ENCODE data around the gene E2F3. TPM values are rescaled to one million over a fixed set of nuclear protein-coding genes. Genes with fewer than 3 reads are reported as not detected.
A peak's percentile ranks its signal among the peaks of the same experiment; 100 is the strongest.

The E2F3 gene
- total RNA-seq, 1 experiment from 2014 or later, result 35.7 TPM

DNA sequence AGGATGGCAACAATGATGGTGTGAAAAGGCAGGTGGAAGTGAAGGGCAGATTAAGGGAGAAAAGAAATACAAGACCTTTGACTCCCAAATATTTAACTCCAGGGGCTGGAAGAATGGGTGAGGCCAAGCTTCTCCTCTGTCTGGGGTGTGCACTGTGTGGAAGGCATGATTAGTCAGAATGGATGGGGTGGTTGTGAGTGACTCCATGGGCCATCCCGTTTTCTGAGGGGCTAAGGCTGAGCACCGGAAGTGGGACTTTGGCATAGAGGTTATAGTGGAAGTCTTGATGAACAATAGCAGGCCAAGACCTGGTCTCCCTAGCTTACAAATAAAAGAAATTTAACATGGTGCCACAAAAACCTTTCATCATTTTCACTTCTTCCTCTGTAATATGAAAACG, 12.1 kb downstream of the E2F3 start:
- H3K79me2 ChIP-seq (ENCODE audit: insufficient read depth, low read length), result peaks cover 82% of the 10 kb centered on the region
- Mint-ChIP-seq H3K4me1 (peaks cover 51 to 67% of the 10 kb centered on the region in 2 experiments), H3K4me3 (no peak overlapping the region), H3K9me3 (no peaks in the 10 kb centered on the region), H3K36me3 (ENCODE audit: insufficient read depth in 1 of 3, low read depth in 3 of 3) (peaks cover 8 to 16% (median 9%) of the 10 kb centered on the region in 3 experiments; a peak in 5 of 7 replicates), H3K27me3 (ENCODE audit: low read depth) (no peaks in the 10 kb centered on the region; the same call in 1 of the 2 replicates), H3K27ac (peak overlapping the region in 2 of 3 experiments; percentile 25 to 86; a peak in 2 of 7 replicates)
- H4K20me1 ChIP-seq (ENCODE audit: control insufficient read depth, insufficient read depth, insufficient read length), result no peaks in the 10 kb centered on the region
- H2BK120ac ChIP-seq (ENCODE audit: low read depth, low read length, poor library complexity, severe bottlenecking), result no peak overlapping the region
- no peak overlapping the region for H2BK5ac ChIP-seq (ENCODE audit: insufficient read length, low read length)
- no peak for DNase-seq
- no peak overlapping the region for H2BK20ac ChIP-seq (ENCODE audit: low read depth, low read length, poor library complexity, severe bottlenecking)
- H3K18ac ChIP-seq (ENCODE audit: insufficient read length, low read depth, low read length), result no peak overlapping the region
- H4K91ac ChIP-seq (ENCODE audit: insufficient read length, low read depth, low read length), result no peak overlapping the region
- no peak overlapping the region for H2BK15ac ChIP-seq (ENCODE audit: low read depth, low read length)
- H3K14ac ChIP-seq (ENCODE audit: insufficient read depth, low read length), result no peak overlapping the region
- H3K27ac ChIP-seq (ENCODE audit: insufficient read length, low read depth, low read length), result no peak overlapping the region
- no peak overlapping the region for H4K5ac ChIP-seq (ENCODE audit: insufficient read length, low read depth, low read length)
- no peak overlapping the region for H3K4ac ChIP-seq (ENCODE audit: low read depth, low read length)
- TF ChIP-seq, protein P1, sequence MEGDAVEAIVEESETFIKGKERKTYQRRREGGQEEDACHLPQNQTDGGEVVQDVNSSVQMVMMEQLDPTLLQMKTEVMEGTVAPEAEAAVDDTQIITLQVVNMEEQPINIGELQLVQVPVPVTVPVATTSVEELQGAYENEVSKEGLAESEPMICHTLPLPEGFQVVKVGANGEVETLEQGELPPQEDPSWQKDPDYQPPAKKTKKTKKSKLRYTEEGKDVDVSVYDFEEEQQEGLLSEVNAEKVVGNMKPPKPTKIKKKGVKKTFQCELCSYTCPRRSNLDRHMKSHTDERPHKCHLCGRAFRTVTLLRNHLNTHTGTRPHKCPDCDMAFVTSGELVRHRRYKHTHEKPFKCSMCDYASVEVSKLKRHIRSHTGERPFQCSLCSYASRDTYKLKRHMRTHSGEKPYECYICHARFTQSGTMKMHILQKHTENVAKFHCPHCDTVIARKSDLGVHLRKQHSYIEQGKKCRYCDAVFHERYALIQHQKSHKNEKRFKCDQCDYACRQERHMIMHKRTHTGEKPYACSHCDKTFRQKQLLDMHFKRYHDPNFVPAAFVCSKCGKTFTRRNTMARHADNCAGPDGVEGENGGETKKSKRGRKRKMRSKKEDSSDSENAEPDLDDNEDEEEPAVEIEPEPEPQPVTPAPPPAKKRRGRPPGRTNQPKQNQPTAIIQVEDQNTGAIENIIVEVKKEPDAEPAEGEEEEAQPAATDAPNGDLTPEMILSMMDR (conservative IDR thresholded peaks at IDR 0.05), result no peak
- H3K23me2 ChIP-seq (ENCODE audit: insufficient read length, low read depth, low read length, poor library complexity, severe bottlenecking), result no peaks in the 10 kb centered on the region
- H3K4me1 ChIP-seq (ENCODE audit: insufficient read depth, low read length), result peaks cover 8% of the 10 kb centered on the region
- H3K56ac ChIP-seq (ENCODE audit: insufficient read length, low read depth, low read length), result no peak overlapping the region
- H3K23ac ChIP-seq (ENCODE audit: insufficient read length, low read depth, low read length), result no peak overlapping the region
- H3T11ph ChIP-seq (ENCODE audit: low read length), result no peak overlapping the region
- H3K9ac ChIP-seq (ENCODE audit: extremely low read depth, insufficient read length, low read length), result no peak overlapping the region
- no peak overlapping the region for H3K4me2 ChIP-seq (ENCODE audit: insufficient read depth, insufficient read length, low read length)
- H3K9me3 ChIP-seq (ENCODE audit: control insufficient read depth, low read depth, low read length), result no peaks in the 10 kb centered on the region
- no peak overlapping the region for H2AFZ ChIP-seq (ENCODE audit: low read length)
- H3K27me3 ChIP-seq (ENCODE audit: insufficient read depth, low read length), result no peaks in the 10 kb centered on the region
- peaks cover 12% of the 10 kb centered on the region for H3K79me1 ChIP-seq (ENCODE audit: insufficient read depth, low read depth, low read length, poor library complexity, severe bottlenecking)
- H4K8ac ChIP-seq (replicated peaks; ENCODE audit: insufficient read length, low read depth, low read length), result no peak overlapping the region
- H2BK12ac ChIP-seq (ENCODE audit: insufficient read length, low read depth, low read length), result no peak overlapping the region
- WGBS (ENCODE audit: extremely low coverage, insufficient read length, low lambda C conversion rate), result no CpG with 5 or more reads among the region's 3 CpGs
- no peak overlapping the region for H2AK5ac ChIP-seq (ENCODE audit: insufficient read length, low read length)

All from H9 (cell line).